ENCODE results near the gene ADARB1.
"Not testable (repeated sequence)": the region's sequence is repeated elsewhere in the genome, so short reads cannot be mapped to it uniquely, and the experiment has no call there.

ADARB1 gene

GRCh38 chr21:45133574-45134278, 59.3 kb downstream of the ADARB1 start:
- not testable (repeated sequence) for H3K4me3 ChIP-seq (ENCODE audit: low read length in 2 of 2); H3K36me3 ChIP-seq (ENCODE audit: control insufficient read depth in 2 of 2, insufficient read depth in 2 of 2, low read length in 2 of 2); H3K9me3 ChIP-seq (ENCODE audit: control insufficient read depth in 2 of 2, low read length in 2 of 2); H3K27ac ChIP-seq (ENCODE audit: low read depth in 2 of 2, low read length in 2 of 2); H3K4me1 ChIP-seq (ENCODE audit: control insufficient read depth in 2 of 2, insufficient read depth in 2 of 2, low read length in 2 of 2); H3K9ac ChIP-seq (ENCODE audit: low read depth in 1 of 2, low read length in 2 of 2); H3K27me3 ChIP-seq (ENCODE audit: control insufficient read depth in 2 of 2, insufficient read depth in 2 of 2, low read length in 2 of 2)

GRCh38 chr21:45134279-45135076, 60.1 kb downstream of the ADARB1 start:
- Histone ChIP-seq H3K4me3 (ENCODE audit: low read length in 2 of 2) (no peak overlapping the region), H3K9ac (ENCODE audit: low read depth in 1 of 2, low read length in 2 of 2) (no peak overlapping the region), H3K27ac (ENCODE audit: low read depth in 2 of 2, low read length in 2 of 2) (no peak overlapping the region), H3K27me3 (ENCODE audit: control insufficient read depth in 2 of 2, insufficient read depth in 2 of 2, low read length in 2 of 2) (no peaks in the 10 kb centered on the region), H3K4me1 (ENCODE audit: control insufficient read depth in 2 of 2, insufficient read depth in 2 of 2, low read length in 2 of 2) (peaks cover 5 to 8% of the 10 kb centered on the region in 2 donors), H3K9me3 (ENCODE audit: control insufficient read depth in 2 of 2, low read length in 2 of 2) (no peaks in the 10 kb centered on the region), H3K36me3 (ENCODE audit: control insufficient read depth in 2 of 2, insufficient read depth in 2 of 2, low read length in 2 of 2) (no peaks in the 10 kb centered on the region)

- no peak overlapping the region for H3K9ac ChIP-seq (ENCODE audit: low read depth in 1 of 2, low read length in 2 of 2)
These were observed 60.7 kb downstream of the ADARB1 start for GRCh38 chr21:45135122-45135521.

GRCh38 chr21:45135868-45136267, 61.5 kb downstream of the ADARB1 start:
- peaks cover 5 to 8% of the 10 kb centered on the region in 2 donors for H3K4me1 ChIP-seq (ENCODE audit: control insufficient read depth in 2 of 2, insufficient read depth in 2 of 2, low read length in 2 of 2)
- H3K36me3 ChIP-seq (ENCODE audit: control insufficient read depth in 2 of 2, insufficient read depth in 2 of 2, low read length in 2 of 2): no peaks in the 10 kb centered on the region
- H3K9me3 ChIP-seq (ENCODE audit: control insufficient read depth in 2 of 2, low read length in 2 of 2): no peaks in the 10 kb centered on the region
- H3K4me3 ChIP-seq (ENCODE audit: low read length in 2 of 2): no peak overlapping the region
- H3K27ac ChIP-seq (ENCODE audit: low read depth in 2 of 2, low read length in 2 of 2): no peak overlapping the region
- H3K9ac ChIP-seq (ENCODE audit: low read depth in 1 of 2, low read length in 2 of 2): no peak overlapping the region
- no peaks in the 10 kb centered on the region for H3K27me3 ChIP-seq (ENCODE audit: control insufficient read depth in 2 of 2, insufficient read depth in 2 of 2, low read length in 2 of 2)

More at GRCh38 chr21:45135122-45135521, 60.7 kb downstream of the ADARB1 start:
- Histone ChIP-seq H3K27me3 (ENCODE audit: control insufficient read depth in 2 of 2, insufficient read depth in 2 of 2, low read length in 2 of 2) (no peaks in the 10 kb centered on the region), H3K36me3 (ENCODE audit: control insufficient read depth in 2 of 2, insufficient read depth in 2 of 2, low read length in 2 of 2) (no peaks in the 10 kb centered on the region), H3K9me3 (ENCODE audit: control insufficient read depth in 2 of 2, low read length in 2 of 2) (no peaks in the 10 kb centered on the region), H3K4me3 (ENCODE audit: low read length in 2 of 2) (no peak overlapping the region), H3K27ac (ENCODE audit: low read depth in 2 of 2, low read length in 2 of 2) (no peak overlapping the region), H3K4me1 (ENCODE audit: control insufficient read depth in 2 of 2, insufficient read depth in 2 of 2, low read length in 2 of 2) (peaks cover 5 to 8% of the 10 kb centered on the region in 2 donors)

DNA sequence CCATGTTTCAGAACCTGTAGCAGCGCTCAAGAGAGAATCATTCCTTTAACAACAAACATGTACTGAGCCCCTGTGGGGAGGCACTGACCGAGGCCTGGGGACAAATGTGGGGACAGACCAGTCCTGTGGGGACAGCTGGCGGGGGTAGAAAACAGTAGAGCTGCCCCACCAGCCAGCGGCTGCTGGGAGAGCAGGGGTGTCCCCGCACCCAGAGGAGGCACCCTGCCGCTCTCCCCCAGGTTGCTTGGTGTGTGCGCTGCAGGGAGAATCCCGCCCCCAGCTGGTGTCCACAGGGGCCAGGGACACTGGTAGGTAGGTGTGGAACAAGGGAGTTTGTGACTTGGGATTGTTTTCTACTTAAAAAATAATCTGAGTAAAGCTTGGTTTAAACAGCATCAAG, 62.1 kb downstream of the ADARB1 start:
- Histone ChIP-seq H3K4me1 (ENCODE audit: control insufficient read depth in 2 of 2, insufficient read depth in 2 of 2, low read length in 2 of 2) (peaks cover 5 to 8% of the 10 kb centered on the region in 2 donors), H3K27ac (ENCODE audit: low read depth in 2 of 2, low read length in 2 of 2) (no peak overlapping the region), H3K4me3 (ENCODE audit: low read length in 2 of 2) (no peak overlapping the region), H3K27me3 (ENCODE audit: control insufficient read depth in 2 of 2, insufficient read depth in 2 of 2, low read length in 2 of 2) (no peaks in the 10 kb centered on the region), H3K9ac (ENCODE audit: low read depth in 1 of 2, low read length in 2 of 2) (no peak overlapping the region), H3K36me3 (ENCODE audit: control insufficient read depth in 2 of 2, insufficient read depth in 2 of 2, low read length in 2 of 2) (no peaks in the 10 kb centered on the region), H3K9me3 (ENCODE audit: control insufficient read depth in 2 of 2, low read length in 2 of 2) (no peaks in the 10 kb centered on the region)

GRCh38 chr21:45136927-45137611, 62.7 kb downstream of the ADARB1 start:
- H3K27me3 ChIP-seq (ENCODE audit: control insufficient read depth in 2 of 2, insufficient read depth in 2 of 2, low read length in 2 of 2): no peaks in the 10 kb centered on the region
- no peak overlapping the region for H3K27ac ChIP-seq (ENCODE audit: low read depth in 2 of 2, low read length in 2 of 2)
- H3K4me3 ChIP-seq (ENCODE audit: low read length in 2 of 2): no peak overlapping the region
- H3K4me1 ChIP-seq (ENCODE audit: control insufficient read depth in 2 of 2, insufficient read depth in 2 of 2, low read length in 2 of 2): peaks cover 5 to 8% of the 10 kb centered on the region in 2 donors
- H3K9me3 ChIP-seq (ENCODE audit: control insufficient read depth in 2 of 2, low read length in 2 of 2): no peaks in the 10 kb centered on the region
- H3K9ac ChIP-seq (ENCODE audit: low read depth in 1 of 2, low read length in 2 of 2): no peak overlapping the region
- H3K36me3 ChIP-seq (ENCODE audit: control insufficient read depth in 2 of 2, insufficient read depth in 2 of 2, low read length in 2 of 2): no peaks in the 10 kb centered on the region

- H3K4me1 ChIP-seq (ENCODE audit: control insufficient read depth in 2 of 2, insufficient read depth in 2 of 2, low read length in 2 of 2): peaks cover 5 to 8% of the 10 kb centered on the region in 2 donors
- H3K27ac ChIP-seq (ENCODE audit: low read depth in 2 of 2, low read length in 2 of 2): no peak overlapping the region
- no peaks in the 10 kb centered on the region for H3K9me3 ChIP-seq (ENCODE audit: control insufficient read depth in 2 of 2, low read length in 2 of 2)
These were observed 63.2 kb downstream of the ADARB1 start for GRCh38 chr21:45137612-45137937.

DNA sequence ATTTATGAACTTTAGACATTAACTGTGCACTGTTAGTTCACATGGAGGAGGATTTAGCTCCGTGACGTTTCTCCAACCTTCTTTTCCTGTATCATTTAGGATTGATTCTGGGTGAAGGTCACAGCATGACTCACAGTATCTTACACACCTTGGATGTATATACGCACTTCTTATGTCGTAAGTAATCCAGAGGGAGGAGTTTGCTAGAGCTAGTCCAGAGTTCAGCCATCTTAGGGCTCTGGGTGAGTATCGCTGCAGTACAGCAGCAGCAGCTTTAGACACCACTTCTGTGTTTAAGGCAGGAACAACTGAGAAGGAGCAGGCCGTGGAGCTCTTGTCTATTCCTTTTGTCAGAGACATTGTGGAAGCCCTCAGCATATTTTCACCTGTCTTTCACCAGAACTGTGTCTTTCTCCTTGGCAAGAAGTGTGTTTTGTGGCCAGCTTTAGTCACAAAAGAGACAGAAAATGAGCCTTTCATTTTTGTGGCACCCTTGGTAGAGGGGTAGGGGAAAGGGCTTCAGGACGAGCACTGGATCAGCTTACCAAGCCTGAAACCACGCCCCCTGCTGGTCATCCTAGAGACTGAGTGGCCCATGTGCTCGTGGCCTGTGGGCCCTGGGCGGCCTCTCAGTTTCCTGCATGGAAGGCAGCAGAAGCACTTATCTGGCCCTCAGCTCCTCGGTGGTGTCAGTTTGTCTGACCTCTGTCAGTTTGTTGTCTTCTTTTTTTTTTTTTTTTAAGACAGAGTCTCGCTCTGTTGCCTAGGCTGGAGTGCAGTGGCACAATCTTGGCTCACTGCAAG, 64.0 kb downstream of the ADARB1 start:
- no peaks in the 10 kb centered on the region for H3K36me3 ChIP-seq (ENCODE audit: control insufficient read depth in 2 of 2, insufficient read depth in 2 of 2, low read length in 2 of 2)
- H3K4me1 ChIP-seq (ENCODE audit: control insufficient read depth in 2 of 2, insufficient read depth in 2 of 2, low read length in 2 of 2): peaks cover 5 to 8% of the 10 kb centered on the region in 2 donors
- H3K27ac ChIP-seq (ENCODE audit: low read depth in 2 of 2, low read length in 2 of 2): peak overlapping the region; percentile 45 to 64
- H3K27me3 ChIP-seq (ENCODE audit: control insufficient read depth in 2 of 2, insufficient read depth in 2 of 2, low read length in 2 of 2): no peaks in the 10 kb centered on the region
- no peaks in the 10 kb centered on the region for H3K9me3 ChIP-seq (ENCODE audit: control insufficient read depth in 2 of 2, low read length in 2 of 2)
- no peak overlapping the region for H3K4me3 ChIP-seq (ENCODE audit: low read length in 2 of 2)
- no peak overlapping the region for H3K9ac ChIP-seq (ENCODE audit: low read depth in 1 of 2, low read length in 2 of 2)

More at GRCh38 chr21:45137612-45137937, 63.2 kb downstream of the ADARB1 start:
- no peaks in the 10 kb centered on the region for H3K36me3 ChIP-seq (ENCODE audit: control insufficient read depth in 2 of 2, insufficient read depth in 2 of 2, low read length in 2 of 2)
- no peaks in the 10 kb centered on the region for H3K27me3 ChIP-seq (ENCODE audit: control insufficient read depth in 2 of 2, insufficient read depth in 2 of 2, low read length in 2 of 2)
- H3K4me3 ChIP-seq (ENCODE audit: low read length in 2 of 2): no peak overlapping the region
- H3K9ac ChIP-seq (ENCODE audit: low read depth in 1 of 2, low read length in 2 of 2): no peak overlapping the region

- not testable (repeated sequence) for H3K4me3 ChIP-seq (ENCODE audit: low read length in 2 of 2); H3K4me1 ChIP-seq (ENCODE audit: control insufficient read depth in 2 of 2, insufficient read depth in 2 of 2, low read length in 2 of 2); H3K9me3 ChIP-seq (ENCODE audit: control insufficient read depth in 2 of 2, low read length in 2 of 2); H3K9ac ChIP-seq (ENCODE audit: low read depth in 1 of 2, low read length in 2 of 2); H3K27ac ChIP-seq (ENCODE audit: low read depth in 2 of 2, low read length in 2 of 2); H3K27me3 ChIP-seq (ENCODE audit: control insufficient read depth in 2 of 2, insufficient read depth in 2 of 2, low read length in 2 of 2); H3K36me3 ChIP-seq (ENCODE audit: control insufficient read depth in 2 of 2, insufficient read depth in 2 of 2, low read length in 2 of 2)
These were observed 64.6 kb downstream of the ADARB1 start for GRCh38 chr21:45139003-45139360.
